PC-9 (cell line): ENCODE results near the gene CYP2C18.

ENCODE experiments used
- CTCF ChIP-seq: fragments of 200-600 bp; sonication (generic); conservative IDR thresholded peaks from 2 replicates; pipeline ENCODE4 v1.6.1; 2017; ENCODE audit warnings: mixed run types, antibody characterized with exemption, mild to moderate bottlenecking, moderate library complexity
- EZH2 ChIP-seq: fragments of 200-600 bp; sonication (generic); IDR thresholded peaks from 2 replicates; pipeline ENCODE4 v1.8.0; 2017; ENCODE audit warnings: antibody characterized with exemption, low read depth

DNA sequence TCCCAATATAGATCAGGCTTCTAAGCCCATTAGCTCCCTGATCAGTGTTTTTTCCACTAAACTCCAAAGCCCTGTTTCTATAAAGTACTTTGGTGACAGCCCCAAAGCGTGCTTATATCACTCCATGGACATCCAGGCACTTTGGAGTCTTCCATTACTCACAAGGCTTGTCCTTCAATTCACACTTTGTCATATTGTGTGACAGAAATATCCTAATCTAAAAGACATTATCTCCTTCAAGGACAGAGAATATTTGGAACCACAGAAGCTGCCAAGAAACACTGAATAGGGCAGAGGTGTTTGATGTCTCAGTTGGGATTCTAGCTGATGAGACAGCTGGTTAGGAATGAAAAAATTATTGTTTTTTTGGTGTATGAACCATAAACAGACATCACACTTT is 97.3 kb downstream of the CYP2C18 start:
- no peak for TF ChIP-seq EZH2
- TF ChIP-seq CTCF = no peak
